Lower lobe of right lung (tissue), 2 donors: ENCODE measurements around the gene LPAR5. TPM values are rescaled to one million over a fixed set of nuclear protein-coding genes. Genes with fewer than 3 reads are reported as not detected.

Source experiments
- ATAC-seq, 2 donors: fragments of 200-7000 bp; cut with Tn5 transposase; one replicate each; pipeline ENCODE4 v1.9.1; 2020 to 2022; ENCODE audit warnings: mild to moderate bottlenecking in 2 of 2, moderate library complexity in 2 of 2
- DNase-seq: peaks from one replicate; pipeline ENCODE4 v3.0.0-alpha.2; 2020
- H3K27ac ChIP-seq: fragments of 200-600 bp; one replicate; pipeline ENCODE4 v1.8.0; 2022
- H3K27me3 ChIP-seq: fragments of 200-600 bp; one replicate; pipeline ENCODE4 v1.8.0; 2022; ENCODE audit warnings: low read depth
- H3K36me3 ChIP-seq: fragments of 200-600 bp; one replicate; pipeline ENCODE4 v1.8.0; 2022; ENCODE audit warnings: mild to moderate bottlenecking
- H3K4me1 ChIP-seq: fragments of 200-600 bp; one replicate; pipeline ENCODE4 v1.8.0; 2022
- H3K4me3 ChIP-seq: fragments of 200-600 bp; one replicate; pipeline ENCODE4 v1.8.0; 2022; ENCODE audit warnings: mild to moderate bottlenecking
- H3K9me3 ChIP-seq: fragments of 200-600 bp; one replicate; pipeline ENCODE4 v1.8.0; 2022
- CTCF ChIP-seq: fragments of 200-600 bp; IDR thresholded peaks from one replicate; pipeline ENCODE4 v1.8.0; 2022; ENCODE audit warnings: antibody characterized with exemption, mild to moderate bottlenecking
- intact Hi-C: fragments of 100-400 bp; cut with DNase I; formaldehyde crosslinking; loops from one replicate; pipeline ENCODE4 v1.11.0; 2022
- total RNA-seq: library from RNA; stranded (reverse); fragmentation: NEBNext Ultra II Directional; extraction: Animal tissue kit (Norgen Biotek cat#: 25700); gene quantifications from one replicate; pipeline ENCODE4 v1.2.1, GENCODE V29; 2021
- donor health status: DM: no; HTN: yes; CAD: no; lungs with severe emphysema.

Gene LPAR5
- total RNA-seq, 1 donor from 2014 or later: 3.8 TPM

GRCh38 chr12:6630736-6631135 lies 5.0 kb downstream of the LPAR5 start:
- DNase-seq (no peak), ATAC-seq (no peak)
- TF ChIP-seq CTCF: no peak
- H3K4me1 ChIP-seq: peaks cover 6% of the 10 kb centered on the region
- intact Hi-C loops: no loop called here
- H3K4me3 ChIP-seq: peak overlapping the region; percentile 17
- H3K9me3 ChIP-seq: no peaks in the 10 kb centered on the region
- no peak overlapping the region for H3K27ac ChIP-seq
- H3K36me3 ChIP-seq: no peaks in the 10 kb centered on the region
- no peaks in the 10 kb centered on the region for H3K27me3 ChIP-seq

- Histone ChIP-seq H3K36me3 (no peaks in the 10 kb centered on the region), H3K9me3 (no peaks in the 10 kb centered on the region), H3K4me3 (peak overlapping the region; percentile 47), H3K4me1 (peaks cover 6% of the 10 kb centered on the region), H3K27me3 (no peaks in the 10 kb centered on the region), H3K27ac (no peak overlapping the region)
- TF ChIP-seq CTCF: no peak
- intact Hi-C loops: no loop called here
- DNase-seq (no peak), ATAC-seq (peak; percentile 53 to 85)
Observed at GRCh38 chr12:6627616-6628015, 8.1 kb downstream of the LPAR5 start.

GRCh38 chr12:6626654-6627283 lies 9.0 kb downstream of the LPAR5 start:
- ATAC-seq: peak in 1 of 2 donors; percentile 25

DNA sequence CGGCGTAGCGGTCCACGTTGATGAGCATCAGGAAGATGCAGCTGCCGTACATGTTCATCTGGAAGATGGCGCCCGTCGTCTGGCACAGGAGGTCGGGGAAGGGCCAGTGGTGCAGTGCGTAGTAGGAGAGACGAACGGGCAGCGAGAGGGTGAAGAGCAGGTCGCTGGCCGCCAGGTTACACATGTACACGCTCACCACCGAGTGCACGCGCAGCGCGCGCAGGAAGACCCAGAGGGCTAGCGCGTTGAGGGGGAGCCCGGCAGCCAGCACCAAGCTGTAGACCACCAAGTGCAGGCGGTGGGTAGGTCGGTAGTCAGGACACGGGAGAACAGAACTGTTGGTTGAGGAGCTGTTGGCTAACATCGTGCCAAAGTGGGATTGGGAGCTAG lies 14.9 kb downstream of the LPAR5 start:
- TF ChIP-seq CTCF: no peak
- H3K4me3 ChIP-seq: peak overlapping the region; percentile 33
- H3K36me3 ChIP-seq: no peaks in the 10 kb centered on the region
- DNase-seq (no peak), ATAC-seq (no peak)
- peaks cover 23% of the 10 kb centered on the region for H3K4me1 ChIP-seq
- no peak overlapping the region for H3K27ac ChIP-seq
- intact Hi-C loops: no loop called here
- no peaks in the 10 kb centered on the region for H3K9me3 ChIP-seq
- no peaks in the 10 kb centered on the region for H3K27me3 ChIP-seq

More at GRCh38 chr12:6626654-6627283, 9.0 kb downstream of the LPAR5 start:
- H3K4me3 ChIP-seq: no peak overlapping the region
- intact Hi-C loops: no loop called here
- no peaks in the 10 kb centered on the region for H3K9me3 ChIP-seq
- H3K36me3 ChIP-seq: no peaks in the 10 kb centered on the region
- DNase-seq: no peak
- H3K27ac ChIP-seq: no peak overlapping the region
- peaks cover 6% of the 10 kb centered on the region for H3K4me1 ChIP-seq
- H3K27me3 ChIP-seq: no peaks in the 10 kb centered on the region
- no peak for TF ChIP-seq CTCF

DNA sequence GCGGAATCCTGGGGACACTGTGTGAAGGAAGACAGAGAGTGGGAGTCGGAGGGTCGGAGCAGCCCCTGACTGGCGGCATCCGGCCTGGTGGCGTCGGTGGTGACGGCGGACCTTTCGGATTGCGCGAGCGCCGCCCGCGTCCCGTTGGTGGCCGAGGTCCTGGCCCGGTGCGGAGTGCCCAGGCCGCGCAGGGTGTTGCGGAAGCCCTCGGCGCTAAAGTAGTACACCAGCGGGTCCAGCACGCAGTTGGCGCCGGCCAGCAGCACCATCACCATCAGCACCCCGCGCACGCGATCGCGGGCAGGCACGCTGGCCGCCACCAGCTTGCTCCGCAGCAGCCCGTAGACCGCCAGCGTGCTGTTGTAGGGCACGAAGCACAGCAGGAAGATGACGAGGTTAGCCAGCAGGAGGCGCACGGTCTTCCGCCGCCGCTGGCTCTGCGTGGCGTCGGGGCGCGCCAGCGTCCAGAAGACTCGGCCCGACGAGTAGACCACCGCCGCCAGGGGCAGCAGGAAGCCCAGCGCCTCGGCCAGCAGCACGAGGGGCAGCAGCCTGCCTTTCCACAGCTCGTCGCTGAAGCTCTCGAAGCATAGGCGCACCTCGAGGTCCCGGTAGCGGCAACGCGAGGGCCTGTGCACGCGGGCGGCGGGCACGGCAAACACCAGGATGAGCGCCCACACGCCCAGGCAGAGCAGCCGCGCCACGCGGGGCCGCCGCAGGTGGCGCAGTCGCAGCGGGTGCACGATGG lies 15.4 kb downstream of the LPAR5 start:
- Histone ChIP-seq H3K27ac (no peak overlapping the region), H3K9me3 (no peaks in the 10 kb centered on the region), H3K27me3 (no peaks in the 10 kb centered on the region), H3K4me1 (peaks cover 23% of the 10 kb centered on the region), H3K4me3 (peak overlapping the region; percentile 33), H3K36me3 (no peaks in the 10 kb centered on the region)
- peak; percentile 50 for TF ChIP-seq CTCF
- peak; percentile 66 to 69 for ATAC-seq
- intact Hi-C loops: no loop called here
- DNase-seq: peak; percentile 73
